Loucy (cell line): ENCODE results near the gene PMAIP1.

Source experiments
- CTCF ChIP-seq: fragments of 200-600 bp; sonication (generic); conservative IDR thresholded peaks from 2 replicates; pipeline ENCODE4 v1.5.1; 2014; ENCODE audit warnings: mild to moderate bottlenecking, antibody characterized with exemption, low read length
- EZH2phosphoT487 ChIP-seq: fragments of 200-600 bp; IDR thresholded peaks from 2 replicates; pipeline ENCODE4 v1.6.1; 2018; ENCODE audit warnings: antibody characterized with exemption, mild to moderate bottlenecking, moderate library complexity, borderline replicate concordance

- no peak for TF ChIP-seq CTCF
- TF ChIP-seq EZH2phosphoT487 = no peak
Observed at GRCh38 chr18:59940068-59940467, 40.3 kb downstream of the PMAIP1 start.
